Upper lobe of left lung (tissue), 4 donors: ENCODE data around the gene SIAH1.

Source experiments
- CTCF ChIP-seq, 6 experiments: fragments of 450-650 bp in 4 of 6; fragments of 200-600 bp in 2 of 6; sonication (generic) in 2 of 6; IDR thresholded peaks; one replicate each; pipeline ENCODE4 v1.5.1; 2016 to 2019; ENCODE audit warnings: antibody characterized with exemption in 6 of 6
- POLR2A ChIP-seq, 4 donors: fragments of 450-650 bp; IDR thresholded peaks; one replicate each; pipeline ENCODE4 v1.5.1; 2016 to 2017; ENCODE audit warnings: antibody characterized with exemption in 4 of 4, mild to moderate bottlenecking in 2 of 4
- POLR2AphosphoS5 ChIP-seq, 2 donors: sonication (generic); formaldehyde crosslinking; IDR thresholded peaks; one replicate each; pipeline ENCODE4 v1.5.1; 2017; ENCODE audit warnings: antibody characterized with exemption in 2 of 2

DNA sequence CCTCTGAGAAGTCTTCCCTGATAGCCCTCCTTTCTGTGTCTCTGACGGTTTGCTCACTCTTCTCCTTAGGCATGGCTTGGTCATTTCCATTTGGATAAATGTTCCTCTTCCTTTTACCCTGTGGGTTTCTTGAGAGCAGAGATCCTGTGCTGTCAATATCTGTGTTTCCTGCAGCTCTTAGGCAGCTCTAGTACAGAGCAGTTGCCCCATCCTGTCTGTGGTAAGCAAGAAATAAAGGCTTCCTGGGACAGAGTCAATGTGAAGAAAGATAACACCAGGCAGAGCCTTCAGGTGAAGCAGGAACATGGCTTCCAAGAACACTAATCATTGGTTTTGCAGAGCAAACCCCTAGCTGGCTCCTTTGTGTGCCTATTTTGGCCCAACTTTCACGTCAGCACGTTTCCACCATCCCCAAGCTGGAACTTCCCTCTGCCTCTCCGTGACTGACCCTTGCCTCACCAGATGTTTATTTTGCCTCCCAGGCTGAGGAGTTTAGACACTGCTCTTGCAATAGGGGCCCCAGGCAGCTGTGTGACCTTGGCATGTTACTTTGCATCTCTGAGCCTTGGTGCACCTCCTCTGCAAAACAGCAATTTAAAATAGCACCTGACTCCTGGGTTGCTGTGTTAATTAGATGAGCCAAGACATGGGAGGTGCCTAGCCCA is 49.6 kb upstream of the SIAH1 start:
- TF ChIP-seq POLR2A (IDR thresholded peaks at IDR 0.05) (no peak), CTCF (IDR thresholded peaks at IDR 0.05) (no peak), POLR2AphosphoS5 (IDR thresholded peaks at IDR 0.05) (no peak)
